ENCODE results near the gene OTOR. TPM values are rescaled to one million over a fixed set of nuclear protein-coding genes. Genes with fewer than 3 reads are reported as not detected.

OTOR gene
- total and polyA plus RNA-seq, 2 of the 13 experiments (the other 11 are each of a cell fraction or from before 2014, with no cell fraction given), result not detected

GRCh38 chr20:16729565-16730460, 18.3 kb upstream of the OTOR start, which contains the start of gene SNRPB2 (continued):
- peak; percentile 72; the same call in 1 of the 2 replicates for TF ChIP-seq ZNF609 (CRISPR knock-in tag; IDR thresholded peaks at IDR 0.05; ENCODE audit: borderline replicate concordance)
- TF ChIP-seq RORA (CRISPR knock-in tag; IDR thresholded peaks at IDR 0.05), result peak; percentile 68; the same call in 1 of the 2 replicates
- TF ChIP-seq HNF4G (IDR thresholded peaks at IDR 0.05; ENCODE audit: borderline replicate concordance, low read depth, low read length), result no peak
- peak; percentile 88 for TF ChIP-seq HNF4G (CRISPR knock-in tag; IDR thresholded peaks at IDR 0.05; ENCODE audit: borderline replicate concordance, low read depth)
- TF ChIP-seq PATZ1 (CRISPR knock-in tag; IDR thresholded peaks at IDR 0.05), result peak; percentile 76
- peak; percentile 97 for TF ChIP-seq ZNF574 (CRISPR knock-in tag; IDR thresholded peaks at IDR 0.05)
- TF ChIP-seq HMG20A (CRISPR knock-in tag; IDR thresholded peaks at IDR 0.05; ENCODE audit: borderline replicate concordance), result peak; percentile 51
- TF ChIP-seq HDAC1 (CRISPR knock-in tag; IDR thresholded peaks at IDR 0.05), result peak; percentile 99
- peak; percentile 98 for TF ChIP-seq SALL1 (CRISPR knock-in tag; IDR thresholded peaks at IDR 0.05)
- TF ChIP-seq MED8 (CRISPR knock-in tag; IDR thresholded peaks at IDR 0.05; ENCODE audit: insufficient replicate concordance), result peak; percentile 68
- TF ChIP-seq TAF15 (IDR thresholded peaks at IDR 0.05; ENCODE audit: low read depth, low read length, poor library complexity, severe bottlenecking), result peak; percentile 93
- TF ChIP-seq ZNF3 (CRISPR knock-in tag; IDR thresholded peaks at IDR 0.05), result 0 out of 2 replicates have a peak, but pooled peaks have one; percentile 63
- TF ChIP-seq MBD4 (IDR thresholded peaks at IDR 0.05; ENCODE audit: borderline replicate concordance, low read length), result no peak
- TF ChIP-seq RBM22 (optimal IDR thresholded peaks at IDR 0.05; ENCODE audit: low read length), result peak; percentile 71
- TF ChIP-seq ZNF674 (CRISPR knock-in tag; IDR thresholded peaks at IDR 0.05; ENCODE audit: low read depth), result 0 out of 2 replicates have a peak, but pooled peaks have one; percentile 90
- TF ChIP-seq CENPBD1 (CRISPR knock-in tag; IDR thresholded peaks at IDR 0.05; ENCODE audit: borderline replicate concordance, low read depth), result no peak

Measured in HepG2 (cell line).